GM12878 (cell line): ENCODE measurements around the gene TAGLN. TPM values are rescaled to one million over a fixed set of nuclear protein-coding genes. Genes with fewer than 3 reads are reported as not detected.

Experiments
- ATAC-seq: fragments of 200-7000 bp; cut with Tn5 transposase; 3 replicates; pipeline ENCODE4 v1.9.1; 2020; ENCODE audit warnings: mild to moderate bottlenecking, moderate library complexity
- BruUV-seq: library from RNA; stranded (reverse); fragments of 400-500 nt; replicated peaks from 2 replicates; lab custom pipeline; 2021; lab: Mats Ljungman, UMichigan
- CTCF ChIA-PET: fragments of 300-600 bp; sonication (Branson Sonifier 250); formaldehyde crosslinking; extraction: SDS; loops from one replicate; lab custom pipeline; 2021; ENCODE audit warnings: inconsistent platforms; lab: Yijun Ruan, JAX
- POLR2A ChIA-PET: fragments of 350-600 bp; formaldehyde crosslinking; extraction: SDS; loops from one replicate; lab custom pipeline; 2021; ENCODE audit warnings: inconsistent platforms; lab: Charles Lee
- RAD21 ChIA-PET: fragments of 300-600 bp; sonication (Branson Sonifier 250); formaldehyde crosslinking; loops from one replicate; lab custom pipeline; 2023; ENCODE audit warnings: antibody characterized with exemption; ENCODE audit not compliant: unreplicated experiment; lab: Charles Lee
- SMC1A ChIA-PET: fragments of 300-600 bp; sonication (Branson Sonifier 250); formaldehyde crosslinking; loops from one replicate; lab custom pipeline; 2023; ENCODE audit not compliant: unreplicated experiment, uncharacterized antibody; lab: Charles Lee
- DNase-seq: peaks from one replicate; pipeline ENCODE4 v3.0.0-alpha.2; 2011; ENCODE audit warnings: low read depth, low spot score
- FAIRE-seq: peaks from 3 replicates; lab custom pipeline; 2011; peaks lifted over from hg19 to GRCh38; lab: Jason Lieb, UNC
- H2AFZ ChIP-seq: 2 replicates; pipeline ENCODE4 v1.6.0; 2011; ENCODE audit warnings: low read depth, low read length, control low read depth; ENCODE audit not compliant: control insufficient read depth
- H3K27ac ChIP-seq: 2 replicates; pipeline ENCODE4 v1.5.1; 2011; ENCODE audit warnings: control low read depth; ENCODE audit not compliant: control insufficient read depth, insufficient read depth
- H3K27me3 ChIP-seq, 2 experiments: replicated peaks in 1 of 2; 2 replicates each; pipeline versions ENCODE4 v1.6.0 to v1.6.1; 2011; ENCODE audit warnings: low read length in 1 of 2; ENCODE audit not compliant: control insufficient read depth in 2 of 2, insufficient read depth in 2 of 2
- H3K36me3 ChIP-seq, 2 experiments: 2 replicates each; pipeline ENCODE4 v1.5.1; 2011; ENCODE audit warnings: low read length in 1 of 2; ENCODE audit not compliant: control insufficient read depth in 2 of 2, insufficient read depth in 2 of 2
- H3K4me1 ChIP-seq: 2 replicates; pipeline ENCODE4 v1.6.1; 2011; ENCODE audit warnings: mild to moderate bottlenecking, low read length, moderate library complexity, mixed read lengths; ENCODE audit not compliant: control insufficient read depth, insufficient read depth
- H3K4me2 ChIP-seq: 2 replicates; pipeline ENCODE4 v1.6.0; 2011; ENCODE audit warnings: control low read depth; ENCODE audit not compliant: control insufficient read depth, insufficient read depth
- H3K4me3 ChIP-seq: fragments of 200-600 bp; sonication (generic); 2 replicates; pipeline ENCODE4 v1.5.1; 2016
- H3K79me2 ChIP-seq: 2 replicates; pipeline ENCODE4 v1.6.0; 2011; ENCODE audit warnings: low read length; ENCODE audit not compliant: control insufficient read depth, insufficient read depth
- H3K9ac ChIP-seq: 2 replicates; pipeline ENCODE4 v1.8.0; 2011; ENCODE audit warnings: low read length, control low read depth, mixed read lengths; ENCODE audit not compliant: control insufficient read depth, insufficient read depth
- H3K9me3 ChIP-seq: replicated peaks from 3 replicates; pipeline ENCODE4 v1.5.1; 2011; ENCODE audit warnings: mild to moderate bottlenecking, low read length; ENCODE audit not compliant: control insufficient read depth, insufficient read depth
- H4K20me1 ChIP-seq: 2 replicates; pipeline ENCODE4 v1.6.0; 2011; ENCODE audit not compliant: control insufficient read depth, insufficient read depth
- BHLHE40 ChIP-seq, 2 experiments: fragments of 450-650 bp in 1 of 2; IDR thresholded peaks; 2 replicates each; pipeline ENCODE4 v1.6.1; 2011 to 2017; ENCODE audit warnings: low read depth in 2 of 2, borderline replicate concordance in 1 of 2, improper control_type of control experiment in 1 of 2, low read length in 1 of 2, mild to moderate bottlenecking in 1 of 2
- MXI1 ChIP-seq: fragments of 150-350 bp; IDR thresholded peaks from 2 replicates; pipeline ENCODE4 v1.6.1; 2011; ENCODE audit warnings: low read depth, mild to moderate bottlenecking, inconsistent platforms, low read length, improper control_type of control experiment
- RAD21 ChIP-seq: IDR thresholded peaks from 2 replicates; pipeline ENCODE4 v1.6.1; 2011; ENCODE audit warnings: mild to moderate bottlenecking, low read depth, low read length, moderate library complexity; ENCODE audit not compliant: insufficient read depth
- RCOR1 ChIP-seq: conservative IDR thresholded peaks from 2 replicates; pipeline ENCODE4 v1.6.1; 2012; ENCODE audit warnings: low read depth, low read length, improper control_type of control experiment
- SIN3A ChIP-seq: IDR thresholded peaks from 2 replicates; pipeline ENCODE4 v1.6.1; 2012; ENCODE audit warnings: low read depth, low read length, improper control_type of control experiment
- SMARCA5 ChIP-seq: fragments of 450-650 bp; IDR thresholded peaks from 2 replicates; pipeline ENCODE4 v1.6.1; 2017; ENCODE audit warnings: mild to moderate bottlenecking
- SMC3 ChIP-seq: IDR thresholded peaks from 2 replicates; pipeline ENCODE4 v1.6.1; 2011; ENCODE audit warnings: low read length, improper control_type of control experiment, borderline replicate concordance
- YY1 ChIP-seq: IDR thresholded peaks from 2 replicates; pipeline ENCODE4 v1.6.1; 2011; ENCODE audit warnings: low read depth, mild to moderate bottlenecking, low read length
- WGBS: methylation state at CpG from one replicate; pipeline ENCODE4 v1.1.6; 2016; ENCODE audit warnings: low lambda C conversion rate; ENCODE audit not compliant: insufficient replicate concordance, insufficient coverage; ENCODE audit errors: missing lambda C conversion rate; 5-methylcytosine and 5-hydroxymethylcytosine counted together
- in situ Hi-C: fragments of 300-500 bp; cut with MboI; formaldehyde crosslinking; loops from 9 replicates; pipeline ENCODE4 v1.14.3; 2018; ENCODE audit warnings: mixed read lengths
- intact Hi-C: fragments of 100-400 bp; cut with micrococcal nuclease; formaldehyde crosslinking; loops from one replicate; pipeline ENCODE4 v1.14.2; 2022; ENCODE audit not compliant: unreplicated experiment
- polyA plus RNA-seq, 11 experiments: library from polyadenylated mRNA; depleted of rRNA in 4 of 11; unstranded in 6 of 11; stranded (reverse) in 5 of 11; fragments of >200 nt; fragmentation: Nextera tagmentation in 4 of 11; fragmentation: Illumina TruSeq in 1 of 11; extraction: Ambion mirVana in 4 of 11; extraction: Trizol in 1 of 11; gene quantifications; 1 replicate in 1 of 11; 2 replicates in 10 of 11; pipeline versions ENCODE4 v1.2.1 to v1.2.3, GENCODE V29; 2011 to 2016; ENCODE audit warnings: inconsistent platforms in 2 of 11, missing spikeins in 2 of 11, low read depth in 1 of 11
- total RNA-seq, 4 experiments: library from RNA; depleted of rRNA in 3 of 4; stranded (reverse); fragments of >200 nt in 3 of 4; fragmentation: Illumina TruSeq in 1 of 4; extraction: Trizol in 1 of 4; gene quantifications; 2 replicates each; pipeline versions ENCODE4 v1.2.1 to v1.2.3, GENCODE V29; 2013 to 2021
- TF ChIP-seq, protein P1 (sequence below): IDR thresholded peaks from 2 replicates; pipeline ENCODE4 v1.6.1; 2012; ENCODE audit warnings: mild to moderate bottlenecking, low read depth, low read length
- TF ChIP-seq, protein P2 (sequence below): fragments of 450-650 bp; IDR thresholded peaks from 2 replicates; pipeline ENCODE4 v1.6.1; 2016; ENCODE audit warnings: mild to moderate bottlenecking
- TF ChIP-seq, protein P3 (sequence below): fragments of 450-650 bp; IDR thresholded peaks from 2 replicates; pipeline ENCODE4 v1.6.1; 2016; ENCODE audit warnings: mild to moderate bottlenecking
- TF ChIP-seq, protein P4 (sequence below): fragments of 150-350 bp; IDR thresholded peaks from 2 replicates; pipeline ENCODE4 v1.6.1; 2014; ENCODE audit warnings: mild to moderate bottlenecking, low read depth, low read length

The TAGLN gene
- total and polyA plus RNA-seq, 10 of the 15 experiments (the other 5 are each of a cell fraction or from before 2014, with no cell fraction given): 0.26 to 4.6 (median 1.7) TPM

DNA sequence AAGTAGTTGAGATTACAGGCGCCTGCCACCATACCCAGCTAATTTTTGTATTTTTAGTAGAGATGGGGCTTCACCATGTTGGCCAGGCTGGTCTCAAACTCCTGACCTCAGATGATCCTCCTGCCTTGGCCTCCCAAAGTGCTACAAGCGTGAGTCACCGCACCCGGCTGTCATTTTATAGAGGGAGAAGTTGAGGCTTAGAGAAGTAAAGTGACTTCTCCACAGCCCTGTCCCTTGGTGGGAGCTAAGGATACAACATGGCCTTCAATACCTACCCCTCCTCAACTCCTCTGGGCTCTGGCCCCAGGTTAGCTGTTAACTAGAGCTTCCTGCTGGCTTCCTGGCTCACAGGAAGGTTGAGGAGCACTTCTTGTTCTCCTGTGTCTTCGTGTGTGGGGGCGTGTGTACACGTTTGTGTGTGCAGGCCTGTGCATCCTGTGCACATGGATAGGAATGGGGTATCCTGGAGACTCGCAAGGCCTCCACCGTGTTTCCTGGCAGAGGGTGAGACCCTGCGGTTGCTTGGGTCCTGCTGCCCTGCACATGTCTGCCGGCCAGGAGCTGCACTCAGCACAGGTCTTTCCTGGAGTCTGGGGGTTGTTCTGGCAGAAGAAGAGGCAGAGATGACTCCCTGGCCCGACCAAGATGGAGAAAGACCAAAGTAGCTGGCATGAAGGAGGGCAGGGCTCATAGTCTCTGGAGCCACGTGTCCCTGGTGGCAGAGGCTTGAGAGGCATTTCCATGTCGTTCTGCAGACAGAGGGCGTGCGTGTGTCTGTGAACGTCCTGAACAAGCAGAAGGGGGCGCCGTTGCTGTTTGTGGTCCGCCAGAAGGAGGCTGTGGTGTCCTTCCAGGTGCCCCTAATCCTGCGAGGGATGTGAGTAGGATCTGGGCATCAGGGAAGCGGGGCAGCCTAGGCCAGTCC is 18.2 kb upstream of the TAGLN start:
- Histone ChIP-seq H3K27ac (peak overlapping the region; percentile 73), H3K27me3 (no peaks in the 10 kb centered on the region), H3K36me3 (peaks cover 2 to 8% of the 10 kb centered on the region in 2 experiments; a peak in 3 of 4 replicates), H3K9me3 (no peaks in the 10 kb centered on the region), H4K20me1 (no peaks in the 10 kb centered on the region), H3K4me3 (no peak overlapping the region), H2AFZ (peak overlapping the region; percentile 64), H3K4me2 (peak overlapping the region; percentile 77), H3K9ac (peak overlapping the region; percentile 87; the same call in 1 of the 2 replicates), H3K4me1 (peaks cover 22% of the 10 kb centered on the region), H3K79me2 (peaks cover 8% of the 10 kb centered on the region)
- FAIRE-seq (peak; percentile 85), ATAC-seq (peak; percentile 66), DNase-seq (peak; percentile 46)
- no TSS peak for BruUV-seq
- ChIA-PET POLR2A (interaction anchor here (0.5 to 5.5 kb wide), 10 partner anchors 9 to 634 kb away, joined by 3 to 51 read pairs (median 6); partner anchors contain the start of genes PAFAH1B2, PCSK7 and RNF214), CTCF (interaction anchor here (0.6 to 10.3 kb wide), 44 partner anchors 8 to 448 kb away, joined by 3 to 422 read pairs (median 6); partner anchors contain the start of genes APOA5, CEP164, PAFAH1B2 and PCSK7), RAD21 (interaction anchor here (0.6 to 6.9 kb wide), 20 partner anchors 8 to 807 kb away, joined by 3 to 159 read pairs (median 4); partner anchors contain the start of genes CEP164, PAFAH1B2, PCSK7 and RNF214), SMC1A (interaction anchor here (0.6 to 6.9 kb wide), 21 partner anchors 8 to 393 kb away, joined by 3 to 187 read pairs (median 5); partner anchors contain the start of genes PAFAH1B2, PCSK7, RNF214 and SIK3)
- in situ Hi-C loops (no loop called here), intact Hi-C loops (loop anchor here (1.0 kb wide), 1 partner anchor 45 kb away; no protein-coding TSS in a partner anchor)
- 37% methylated on average over 22 of the region's 22 CpGs for WGBS
- TF ChIP-seq RAD21 (peak; percentile 61), SIN3A (peak; percentile 68; the same call in 1 of the 2 replicates), SMC3 (peak; percentile 67; the same call in 1 of the 2 replicates), YY1 (peak; percentile 56; the same call in 1 of the 2 replicates), MXI1 (peak; percentile 83), RCOR1 (no peak), BHLHE40 (IDR thresholded peaks at IDR 0.05; ENCODE audit: borderline replicate concordance in 1 of 2, low read depth in 2 of 2, low read length in 1 of 2) (peak; percentile 24 to 38; a peak in 2 of 4 replicates), SMARCA5 (0 out of 2 replicates have a peak, but pooled peaks have one; percentile 78)
- TF ChIP-seq, protein P1, sequence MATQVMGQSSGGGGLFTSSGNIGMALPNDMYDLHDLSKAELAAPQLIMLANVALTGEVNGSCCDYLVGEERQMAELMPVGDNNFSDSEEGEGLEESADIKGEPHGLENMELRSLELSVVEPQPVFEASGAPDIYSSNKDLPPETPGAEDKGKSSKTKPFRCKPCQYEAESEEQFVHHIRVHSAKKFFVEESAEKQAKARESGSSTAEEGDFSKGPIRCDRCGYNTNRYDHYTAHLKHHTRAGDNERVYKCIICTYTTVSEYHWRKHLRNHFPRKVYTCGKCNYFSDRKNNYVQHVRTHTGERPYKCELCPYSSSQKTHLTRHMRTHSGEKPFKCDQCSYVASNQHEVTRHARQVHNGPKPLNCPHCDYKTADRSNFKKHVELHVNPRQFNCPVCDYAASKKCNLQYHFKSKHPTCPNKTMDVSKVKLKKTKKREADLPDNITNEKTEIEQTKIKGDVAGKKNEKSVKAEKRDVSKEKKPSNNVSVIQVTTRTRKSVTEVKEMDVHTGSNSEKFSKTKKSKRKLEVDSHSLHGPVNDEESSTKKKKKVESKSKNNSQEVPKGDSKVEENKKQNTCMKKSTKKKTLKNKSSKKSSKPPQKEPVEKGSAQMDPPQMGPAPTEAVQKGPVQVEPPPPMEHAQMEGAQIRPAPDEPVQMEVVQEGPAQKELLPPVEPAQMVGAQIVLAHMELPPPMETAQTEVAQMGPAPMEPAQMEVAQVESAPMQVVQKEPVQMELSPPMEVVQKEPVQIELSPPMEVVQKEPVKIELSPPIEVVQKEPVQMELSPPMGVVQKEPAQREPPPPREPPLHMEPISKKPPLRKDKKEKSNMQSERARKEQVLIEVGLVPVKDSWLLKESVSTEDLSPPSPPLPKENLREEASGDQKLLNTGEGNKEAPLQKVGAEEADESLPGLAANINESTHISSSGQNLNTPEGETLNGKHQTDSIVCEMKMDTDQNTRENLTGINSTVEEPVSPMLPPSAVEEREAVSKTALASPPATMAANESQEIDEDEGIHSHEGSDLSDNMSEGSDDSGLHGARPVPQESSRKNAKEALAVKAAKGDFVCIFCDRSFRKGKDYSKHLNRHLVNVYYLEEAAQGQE: no peak
- TF ChIP-seq, protein P2, sequence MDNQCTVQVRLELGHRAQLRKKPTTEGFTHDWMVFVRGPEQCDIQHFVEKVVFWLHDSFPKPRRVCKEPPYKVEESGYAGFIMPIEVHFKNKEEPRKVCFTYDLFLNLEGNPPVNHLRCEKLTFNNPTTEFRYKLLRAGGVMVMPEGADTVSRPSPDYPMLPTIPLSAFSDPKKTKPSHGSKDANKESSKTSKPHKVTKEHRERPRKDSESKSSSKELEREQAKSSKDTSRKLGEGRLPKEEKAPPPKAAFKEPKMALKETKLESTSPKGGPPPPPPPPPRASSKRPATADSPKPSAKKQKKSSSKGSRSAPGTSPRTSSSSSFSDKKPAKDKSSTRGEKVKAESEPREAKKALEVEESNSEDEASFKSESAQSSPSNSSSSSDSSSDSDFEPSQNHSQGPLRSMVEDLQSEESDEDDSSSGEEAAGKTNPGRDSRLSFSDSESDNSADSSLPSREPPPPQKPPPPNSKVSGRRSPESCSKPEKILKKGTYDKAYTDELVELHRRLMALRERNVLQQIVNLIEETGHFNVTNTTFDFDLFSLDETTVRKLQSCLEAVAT: peak; percentile 42; the same call in 1 of the 2 replicates
- TF ChIP-seq, protein P3, sequence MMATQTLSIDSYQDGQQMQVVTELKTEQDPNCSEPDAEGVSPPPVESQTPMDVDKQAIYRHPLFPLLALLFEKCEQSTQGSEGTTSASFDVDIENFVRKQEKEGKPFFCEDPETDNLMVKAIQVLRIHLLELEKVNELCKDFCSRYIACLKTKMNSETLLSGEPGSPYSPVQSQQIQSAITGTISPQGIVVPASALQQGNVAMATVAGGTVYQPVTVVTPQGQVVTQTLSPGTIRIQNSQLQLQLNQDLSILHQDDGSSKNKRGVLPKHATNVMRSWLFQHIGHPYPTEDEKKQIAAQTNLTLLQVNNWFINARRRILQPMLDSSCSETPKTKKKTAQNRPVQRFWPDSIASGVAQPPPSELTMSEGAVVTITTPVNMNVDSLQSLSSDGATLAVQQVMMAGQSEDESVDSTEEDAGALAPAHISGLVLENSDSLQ: peak; percentile 39; the same call in 1 of the 2 replicates
- TF ChIP-seq, protein P4, sequence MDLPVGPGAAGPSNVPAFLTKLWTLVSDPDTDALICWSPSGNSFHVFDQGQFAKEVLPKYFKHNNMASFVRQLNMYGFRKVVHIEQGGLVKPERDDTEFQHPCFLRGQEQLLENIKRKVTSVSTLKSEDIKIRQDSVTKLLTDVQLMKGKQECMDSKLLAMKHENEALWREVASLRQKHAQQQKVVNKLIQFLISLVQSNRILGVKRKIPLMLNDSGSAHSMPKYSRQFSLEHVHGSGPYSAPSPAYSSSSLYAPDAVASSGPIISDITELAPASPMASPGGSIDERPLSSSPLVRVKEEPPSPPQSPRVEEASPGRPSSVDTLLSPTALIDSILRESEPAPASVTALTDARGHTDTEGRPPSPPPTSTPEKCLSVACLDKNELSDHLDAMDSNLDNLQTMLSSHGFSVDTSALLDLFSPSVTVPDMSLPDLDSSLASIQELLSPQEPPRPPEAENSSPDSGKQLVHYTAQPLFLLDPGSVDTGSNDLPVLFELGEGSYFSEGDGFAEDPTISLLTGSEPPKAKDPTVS: no peak
